HG03095 (cell line): Measurements from ENCODE around the gene IL17D.
"Not testable (repeated sequence)": the region's sequence is repeated elsewhere in the genome, so short reads cannot be mapped to it uniquely, and the experiment has no call there.

Experiments used
- ATAC-seq: cut with Tn5 transposase; IDR thresholded peaks from one replicate; pipeline ENCODE4 v1.9.1; 2021; ENCODE audit warnings: moderate library complexity; ENCODE audit not compliant: unreplicated experiment

IL17D gene, protein sequence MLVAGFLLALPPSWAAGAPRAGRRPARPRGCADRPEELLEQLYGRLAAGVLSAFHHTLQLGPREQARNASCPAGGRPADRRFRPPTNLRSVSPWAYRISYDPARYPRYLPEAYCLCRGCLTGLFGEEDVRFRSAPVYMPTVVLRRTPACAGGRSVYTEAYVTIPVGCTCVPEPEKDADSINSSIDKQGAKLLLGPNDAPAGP

DNA sequence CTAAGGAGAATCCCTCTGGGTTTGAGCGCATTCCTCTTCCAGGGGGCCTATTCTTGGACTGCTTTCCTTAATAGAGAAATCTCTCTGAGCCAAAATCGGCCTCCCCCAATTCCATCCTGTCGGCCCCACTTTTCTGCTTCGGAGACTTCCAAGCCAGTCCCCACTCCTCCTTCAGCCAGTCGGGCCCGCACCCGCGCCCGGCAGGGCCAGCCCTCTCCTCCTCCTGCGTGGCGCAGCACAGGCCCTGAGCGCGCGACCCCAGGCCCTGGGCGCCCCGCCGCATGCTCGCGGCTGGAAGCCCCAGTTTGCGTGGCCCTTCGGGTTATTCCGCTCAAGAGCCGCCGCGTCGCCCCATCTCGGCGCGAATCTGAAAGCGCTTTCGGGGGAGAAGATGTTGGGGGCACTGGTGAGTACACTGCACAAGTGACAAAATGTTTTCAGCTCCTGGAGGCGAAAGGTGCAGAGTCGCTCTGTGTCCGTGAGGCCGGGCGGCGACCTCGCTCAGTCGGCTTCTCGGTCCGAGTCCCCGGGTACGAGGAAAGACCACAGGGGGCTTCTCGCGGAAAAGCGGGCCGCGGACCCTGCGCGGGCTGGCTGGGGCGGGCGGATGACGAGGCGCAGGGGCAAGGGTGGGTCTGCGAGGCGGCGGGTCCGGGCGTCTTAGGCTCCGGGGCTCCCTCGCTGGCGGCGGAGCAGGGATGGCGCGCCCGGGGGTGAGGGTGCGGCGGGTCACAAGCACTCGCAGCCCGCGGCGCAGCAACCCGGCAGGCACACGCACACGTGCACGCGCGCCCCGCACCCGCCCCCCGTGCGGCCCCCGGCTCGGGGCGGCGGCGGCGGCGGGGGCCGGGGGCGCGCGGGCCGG is at the start of gene IL17D:
Gene IL17D (plus strand): TSS at position 785 of the 865 bp plus-strand sequence. CDS start 303 bp downstream, outside the sequence.
- ATAC-seq, result peak; percentile 20

GRCh38 chr13:20654156-20654555 is 49.3 kb upstream of the IL17D start:
- no peak for ATAC-seq

- ATAC-seq, result no peak
Observed at GRCh38 chr13:20658451-20659040, 45.0 kb upstream of the IL17D start.

GRCh38 chr13:20664351-20664750 is 39.1 kb upstream of the IL17D start:
- no peak for ATAC-seq

- no peak for ATAC-seq
Observed at GRCh38 chr13:20666948-20667347, 36.6 kb upstream of the IL17D start.

DNA sequence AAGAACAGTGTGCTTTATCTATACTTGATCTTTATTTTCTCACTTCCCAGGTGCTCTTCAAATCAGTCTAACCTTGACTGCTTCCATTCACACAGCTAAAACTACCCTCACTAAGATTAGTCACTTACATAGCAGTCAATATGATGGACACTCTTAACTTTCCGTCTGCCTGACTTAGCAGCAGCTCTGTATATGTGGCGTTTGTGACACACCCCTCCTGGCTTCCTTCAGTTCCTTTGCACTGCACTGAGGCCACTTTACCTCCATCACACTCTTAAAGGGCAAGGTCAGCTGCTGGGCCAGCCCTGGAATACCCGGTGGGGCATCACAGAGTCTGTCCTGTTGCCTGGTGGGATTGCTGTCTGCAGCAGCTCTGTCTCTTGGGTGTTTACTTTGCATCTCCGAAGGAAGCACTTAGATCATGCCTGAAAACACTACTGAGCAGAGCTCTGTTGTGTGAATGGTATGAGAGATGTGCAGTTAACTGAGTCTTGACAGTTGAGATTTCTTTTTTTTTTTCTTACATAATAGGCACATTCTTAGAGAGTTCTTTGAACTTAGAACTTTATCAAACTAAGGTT is 35.6 kb upstream of the IL17D start:
- no peak for ATAC-seq

GRCh38 chr13:20669162-20669561 is 34.3 kb upstream of the IL17D start:
- ATAC-seq, result no peak

- no peak for ATAC-seq
Observed at GRCh38 chr13:20671789-20672188, 31.7 kb upstream of the IL17D start.

DNA sequence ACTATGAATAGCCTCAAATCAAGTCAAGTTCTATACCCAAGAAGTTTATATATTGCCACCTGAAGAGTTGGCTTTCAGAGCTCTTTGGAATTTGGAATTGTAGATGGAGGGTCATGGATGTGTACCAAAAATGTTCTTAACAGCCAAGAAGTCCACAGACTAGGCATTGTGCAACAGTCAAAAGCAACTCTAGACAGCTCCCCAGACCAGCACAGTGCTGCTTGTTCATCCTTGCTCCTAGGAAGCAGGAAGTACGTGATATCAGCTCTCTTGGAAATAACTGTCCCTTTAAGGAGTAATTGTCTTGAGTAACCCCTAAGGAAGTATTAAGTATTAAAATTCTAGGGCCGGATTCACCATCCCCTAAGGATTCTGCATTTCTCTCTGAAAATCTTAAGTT is 30.7 kb upstream of the IL17D start:
- ATAC-seq, result no peak

DNA sequence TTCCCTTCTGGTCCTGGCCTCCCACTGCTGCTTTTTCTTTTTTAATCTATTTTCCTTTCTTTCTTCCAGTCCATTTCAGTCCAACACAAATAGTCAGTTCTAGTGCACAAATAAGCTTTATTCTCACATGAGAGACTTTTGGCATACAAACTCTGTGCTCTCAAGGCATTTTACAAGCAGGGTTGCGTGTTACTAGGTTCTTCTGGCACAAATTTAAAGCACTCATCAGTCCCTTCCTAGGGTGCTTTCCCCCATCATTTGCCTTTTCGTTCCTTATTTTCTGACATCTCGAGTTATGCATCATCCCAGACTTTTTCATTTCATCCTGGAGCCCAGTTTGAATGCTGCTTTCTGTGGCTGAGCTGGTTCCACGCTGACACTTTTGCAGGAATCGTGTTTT is 29.8 kb upstream of the IL17D start:
- no peak for ATAC-seq

- ATAC-seq, result no peak
Observed at GRCh38 chr13:20676213-20676612, 27.3 kb upstream of the IL17D start.

DNA sequence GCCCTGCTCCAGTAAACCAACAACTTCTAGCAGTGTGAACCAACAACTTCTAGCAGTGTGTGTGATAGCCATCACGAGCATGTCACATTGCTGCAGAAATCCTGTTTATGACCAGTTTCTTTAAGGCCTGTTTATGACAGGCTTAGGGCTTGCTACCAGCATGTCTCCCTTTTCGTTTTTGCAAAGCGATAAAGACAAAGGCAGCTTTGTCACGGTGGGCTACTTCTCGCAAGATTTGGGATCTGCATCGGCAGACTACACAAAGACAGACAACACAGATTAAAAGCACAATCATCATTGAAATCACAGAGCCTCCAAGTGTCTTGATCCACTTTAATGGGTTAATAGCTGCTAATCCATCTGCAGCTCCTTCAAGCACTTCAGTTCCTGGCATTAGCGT is 24.9 kb upstream of the IL17D start:
- not testable (repeated sequence) for ATAC-seq

GRCh38 chr13:20679879-20680278 is 23.6 kb upstream of the IL17D start:
- no peak for ATAC-seq

DNA sequence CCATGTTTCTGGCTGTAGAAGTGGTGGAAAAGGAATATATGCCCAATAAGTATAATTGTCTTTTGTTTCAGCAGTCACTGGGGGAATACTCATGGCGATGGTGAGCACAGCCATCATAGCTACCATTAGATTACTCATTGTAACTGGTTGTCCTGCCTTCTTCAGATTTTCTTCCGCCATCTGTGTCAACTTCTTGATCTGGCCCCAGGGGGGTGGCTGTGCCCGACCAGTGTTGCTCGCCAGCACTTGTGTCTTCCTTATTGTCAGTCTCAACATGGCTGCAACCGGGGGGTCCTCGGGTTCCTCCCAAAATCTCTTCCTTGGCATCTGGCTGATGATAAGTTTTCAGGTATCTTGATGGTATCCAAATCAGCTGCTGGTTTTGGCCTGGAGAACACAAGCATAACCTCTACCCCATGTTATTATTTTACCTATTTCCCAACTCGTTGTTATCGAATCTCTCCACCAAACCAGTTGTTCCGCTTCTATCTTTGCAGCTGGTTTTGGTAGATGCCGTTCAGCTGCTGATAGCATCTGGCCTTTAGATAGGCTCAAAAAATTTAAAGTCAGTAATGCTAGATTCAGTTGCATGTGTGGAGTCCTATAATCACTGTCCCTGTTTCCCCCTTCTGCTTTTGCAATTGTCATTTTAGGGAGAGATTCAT is 23.0 kb upstream of the IL17D start:
- ATAC-seq, result no peak

- ATAC-seq, result not testable (repeated sequence)
Observed at GRCh38 chr13:20681481-20681880, 22.0 kb upstream of the IL17D start.

DNA sequence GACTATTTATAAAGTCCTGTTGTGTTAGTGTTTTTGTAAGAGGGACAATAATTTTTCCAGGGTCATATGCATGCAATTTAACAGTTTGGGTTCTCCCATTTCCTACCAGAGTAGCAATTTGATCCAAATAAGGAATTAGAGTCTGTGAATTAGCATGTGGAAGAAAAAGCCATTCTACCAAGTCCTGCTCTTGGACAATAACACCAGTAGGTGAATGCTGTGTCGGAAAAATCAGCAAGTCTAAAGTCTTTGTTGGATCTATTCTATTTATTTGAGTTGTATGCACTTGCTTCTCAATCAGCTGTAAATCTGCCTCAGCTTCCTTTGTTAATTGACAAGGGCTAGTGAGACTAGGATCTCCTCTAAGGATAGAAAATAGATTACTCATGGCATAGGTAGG is 21.4 kb upstream of the IL17D start:
- ATAC-seq, result no peak

- ATAC-seq, result no peak
Observed at GRCh38 chr13:20684041-20684440, 19.5 kb upstream of the IL17D start.

DNA sequence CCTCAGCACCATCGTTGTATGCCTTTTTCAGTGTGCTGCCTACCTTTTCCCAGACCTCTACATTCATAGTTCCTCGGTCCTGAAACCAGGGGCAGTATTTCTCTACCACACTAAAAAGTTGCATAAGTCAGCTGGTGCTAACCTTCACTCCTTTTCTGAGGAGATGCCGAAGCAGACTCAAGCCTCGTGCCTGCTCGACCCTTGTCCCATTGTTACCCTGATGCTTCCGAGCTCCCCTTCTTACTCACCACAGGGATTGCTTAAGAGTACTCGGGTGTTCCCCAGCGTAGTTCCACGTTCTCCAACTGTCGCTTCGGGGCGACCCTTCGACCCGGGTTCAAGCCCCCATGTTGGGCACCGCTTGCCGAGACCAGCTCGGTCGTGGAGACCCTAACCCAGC is 19.0 kb upstream of the IL17D start:
- no peak for ATAC-seq

DNA sequence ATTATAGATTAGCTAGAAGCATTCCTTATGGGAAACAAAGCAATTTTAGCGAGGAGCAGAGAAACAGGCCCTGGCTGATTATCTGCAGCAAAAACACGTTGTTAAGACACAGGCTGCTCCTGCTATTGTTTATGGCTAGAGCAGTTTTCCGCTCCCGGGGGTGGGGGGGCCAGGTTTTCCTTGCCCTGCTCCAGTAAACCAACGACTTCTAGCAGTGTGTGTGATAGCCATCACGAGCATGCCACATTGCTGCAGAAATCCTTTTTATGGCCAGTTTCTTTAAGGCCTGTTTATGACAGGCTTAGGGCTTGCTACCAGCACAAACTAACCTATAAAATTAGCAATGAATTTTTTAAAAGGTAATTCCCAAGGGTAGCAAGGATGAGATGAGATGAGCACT is 18.4 kb upstream of the IL17D start:
- ATAC-seq, result no peak

GRCh38 chr13:20686167-20686566 is 17.3 kb upstream of the IL17D start:
- no peak for ATAC-seq
